Panc1 (cell line): ENCODE measurements around the gene CDH8. TPM values are rescaled to one million over a fixed set of nuclear protein-coding genes. Genes with fewer than 3 reads are reported as not detected.

Experiments used
- ATAC-seq: fragments of 200-7000 bp; cut with Tn5 transposase; 2 replicates; pipeline ENCODE4 v1.9.1; 2020; ENCODE audit warnings: mild to moderate bottlenecking, moderate library complexity
- BruUV-seq: library from RNA; stranded (reverse); fragments of 400-500 nt; replicated peaks from 2 replicates; lab custom pipeline; 2021; lab: Mats Ljungman, UMichigan
- CTCF ChIA-PET: fragments of 300-600 bp; sonication (Branson Sonifier 250); formaldehyde crosslinking; loops from one replicate; lab custom pipeline; 2022; ENCODE audit warnings: antibody characterized with exemption; lab: Charles Lee
- POLR2A ChIA-PET: fragments of 300-600 bp; sonication (Branson Sonifier 250); formaldehyde crosslinking; loops from one replicate; lab custom pipeline; 2022; ENCODE audit warnings: antibody characterized with exemption; lab: Charles Lee
- DNase-seq: peaks from one replicate; pipeline ENCODE4 v3.0.0-alpha.2; 2010; ENCODE audit warnings: low read depth, low spot score
- H3K27ac ChIP-seq: 2 replicates; pipeline ENCODE4 v1.5.1; 2011; ENCODE audit warnings: mild to moderate bottlenecking, low read length, inconsistent platforms
- H3K27me3 ChIP-seq: fragments of 200-500 bp; sonication (Bioruptor generic); 2 replicates; pipeline ENCODE4 v1.6.0; 2014; ENCODE audit warnings: low read length, inconsistent platforms; ENCODE audit not compliant: control insufficient read depth, insufficient read depth
- H3K36me3 ChIP-seq: fragments of 200-500 bp; sonication (Bioruptor generic); 2 replicates; pipeline ENCODE4 v1.5.1; 2014; ENCODE audit warnings: inconsistent platforms, mild to moderate bottlenecking, low read length, moderate library complexity; ENCODE audit not compliant: control insufficient read depth, insufficient read depth
- H3K4me1 ChIP-seq: 2 replicates; pipeline ENCODE4 v1.5.1; 2011; ENCODE audit warnings: inconsistent platforms, mild to moderate bottlenecking, low read length, moderate library complexity; ENCODE audit not compliant: control insufficient read depth, insufficient read depth
- H3K4me3 ChIP-seq, 2 experiments: 2 replicates each; pipeline ENCODE4 v1.5.1; 2011 to 2012; ENCODE audit warnings: low read depth in 2 of 2, low read length in 2 of 2, mild to moderate bottlenecking in 2 of 2, inconsistent platforms in 1 of 2, moderate library complexity in 1 of 2
- H3K9me3 ChIP-seq: fragments of 200-500 bp; sonication (Bioruptor generic); 2 replicates; pipeline ENCODE4 v1.5.1; 2014; ENCODE audit warnings: low read depth, mild to moderate bottlenecking, inconsistent platforms, low read length, moderate library complexity; ENCODE audit not compliant: control insufficient read depth, insufficient read depth
- CTCF ChIP-seq: fragments of 450-650 bp; IDR thresholded peaks from 2 replicates; pipeline ENCODE4 v1.5.1; 2017; ENCODE audit warnings: mild to moderate bottlenecking
- POLR2AphosphoS5 ChIP-seq: IDR thresholded peaks from 2 replicates; pipeline ENCODE4 v1.6.1; 2012; ENCODE audit warnings: mild to moderate bottlenecking, low read depth, low read length, moderate library complexity
- SIN3A ChIP-seq: IDR thresholded peaks from 2 replicates; pipeline ENCODE4 v1.6.1; 2012; ENCODE audit warnings: low read depth, mild to moderate bottlenecking, low read length, moderate library complexity, borderline replicate concordance; ENCODE audit not compliant: insufficient read depth
- TCF7L2 ChIP-seq: IDR thresholded peaks from 2 replicates; pipeline ENCODE4 v1.6.1; 2011; ENCODE audit warnings: mild to moderate bottlenecking, low read depth, low read length, inconsistent platforms
- in situ Hi-C: cut with HindIII; loops from 2 replicates; pipeline ENCODE4 v1.10.0; 2016; ENCODE audit warnings: low sequenced_read_pairs, low pct_unique_long_range_greater_than_20kb
- intact Hi-C: fragments of 100-400 bp; cut with micrococcal nuclease; formaldehyde crosslinking; loops from one replicate; pipeline ENCODE4 v1.10.0; 2022; ENCODE audit not compliant: unreplicated experiment
- total RNA-seq: library from RNA; stranded (reverse); gene quantifications from one replicate; pipeline ENCODE4 v1.2.1, GENCODE V29; 2021; ENCODE audit not compliant: unreplicated experiment
- TF ChIP-seq, protein P1 (sequence below), 2 experiments: IDR thresholded peaks; 2 replicates each; pipeline ENCODE4 v1.6.1; 2011 to 2012; ENCODE audit warnings: low read depth in 2 of 2, control low read depth in 1 of 2, low read length in 1 of 2, mild to moderate bottlenecking in 1 of 2, moderate library complexity in 1 of 2; ENCODE audit not compliant: insufficient read depth in 1 of 2

The CDH8 gene
- total RNA-seq, 1 experiment from 2014 or later: 0.21 TPM

DNA sequence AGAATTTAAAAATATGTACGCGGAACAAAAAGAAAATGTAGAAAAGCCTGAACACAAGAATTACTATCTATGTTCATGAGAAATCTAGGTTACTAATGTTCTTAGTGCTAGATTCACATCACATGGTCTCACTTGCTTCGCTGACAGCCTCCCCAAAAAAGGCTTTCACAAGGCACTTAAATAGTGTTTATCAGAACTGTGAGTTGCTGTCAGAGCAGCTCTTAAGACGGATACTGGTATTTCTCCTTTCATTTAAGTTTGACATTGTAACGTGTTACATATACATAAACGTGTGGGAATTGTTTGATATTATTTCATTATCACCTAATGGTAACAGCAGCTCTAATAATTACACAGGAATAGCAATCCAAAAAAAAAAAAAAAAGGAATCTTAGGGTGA is 150.9 kb downstream of the CDH8 start:
- intact Hi-C loops (no loop called here), in situ Hi-C loops (no loop called here)
- DNase-seq: no peak
- ChIA-PET POLR2A (no interaction called here), CTCF (no interaction called here)
- Histone ChIP-seq H3K4me1 (no peaks in the 10 kb centered on the region), H3K4me3 (no peak overlapping the region), H3K9me3 (no peaks in the 10 kb centered on the region), H3K27me3 (no peaks in the 10 kb centered on the region), H3K27ac (no peak overlapping the region), H3K36me3 (no peaks in the 10 kb centered on the region)
- TF ChIP-seq, protein P1, sequence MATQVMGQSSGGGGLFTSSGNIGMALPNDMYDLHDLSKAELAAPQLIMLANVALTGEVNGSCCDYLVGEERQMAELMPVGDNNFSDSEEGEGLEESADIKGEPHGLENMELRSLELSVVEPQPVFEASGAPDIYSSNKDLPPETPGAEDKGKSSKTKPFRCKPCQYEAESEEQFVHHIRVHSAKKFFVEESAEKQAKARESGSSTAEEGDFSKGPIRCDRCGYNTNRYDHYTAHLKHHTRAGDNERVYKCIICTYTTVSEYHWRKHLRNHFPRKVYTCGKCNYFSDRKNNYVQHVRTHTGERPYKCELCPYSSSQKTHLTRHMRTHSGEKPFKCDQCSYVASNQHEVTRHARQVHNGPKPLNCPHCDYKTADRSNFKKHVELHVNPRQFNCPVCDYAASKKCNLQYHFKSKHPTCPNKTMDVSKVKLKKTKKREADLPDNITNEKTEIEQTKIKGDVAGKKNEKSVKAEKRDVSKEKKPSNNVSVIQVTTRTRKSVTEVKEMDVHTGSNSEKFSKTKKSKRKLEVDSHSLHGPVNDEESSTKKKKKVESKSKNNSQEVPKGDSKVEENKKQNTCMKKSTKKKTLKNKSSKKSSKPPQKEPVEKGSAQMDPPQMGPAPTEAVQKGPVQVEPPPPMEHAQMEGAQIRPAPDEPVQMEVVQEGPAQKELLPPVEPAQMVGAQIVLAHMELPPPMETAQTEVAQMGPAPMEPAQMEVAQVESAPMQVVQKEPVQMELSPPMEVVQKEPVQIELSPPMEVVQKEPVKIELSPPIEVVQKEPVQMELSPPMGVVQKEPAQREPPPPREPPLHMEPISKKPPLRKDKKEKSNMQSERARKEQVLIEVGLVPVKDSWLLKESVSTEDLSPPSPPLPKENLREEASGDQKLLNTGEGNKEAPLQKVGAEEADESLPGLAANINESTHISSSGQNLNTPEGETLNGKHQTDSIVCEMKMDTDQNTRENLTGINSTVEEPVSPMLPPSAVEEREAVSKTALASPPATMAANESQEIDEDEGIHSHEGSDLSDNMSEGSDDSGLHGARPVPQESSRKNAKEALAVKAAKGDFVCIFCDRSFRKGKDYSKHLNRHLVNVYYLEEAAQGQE (IDR thresholded peaks at IDR 0.05; ENCODE audit: insufficient read depth in 1 of 2, low read depth in 2 of 2, low read length in 1 of 2): no peak
- TF ChIP-seq SIN3A (no peak), CTCF (no peak), TCF7L2 (no peak), POLR2AphosphoS5 (no peak)
- BruUV-seq: no TSS peak
- ATAC-seq: no peak

DNA sequence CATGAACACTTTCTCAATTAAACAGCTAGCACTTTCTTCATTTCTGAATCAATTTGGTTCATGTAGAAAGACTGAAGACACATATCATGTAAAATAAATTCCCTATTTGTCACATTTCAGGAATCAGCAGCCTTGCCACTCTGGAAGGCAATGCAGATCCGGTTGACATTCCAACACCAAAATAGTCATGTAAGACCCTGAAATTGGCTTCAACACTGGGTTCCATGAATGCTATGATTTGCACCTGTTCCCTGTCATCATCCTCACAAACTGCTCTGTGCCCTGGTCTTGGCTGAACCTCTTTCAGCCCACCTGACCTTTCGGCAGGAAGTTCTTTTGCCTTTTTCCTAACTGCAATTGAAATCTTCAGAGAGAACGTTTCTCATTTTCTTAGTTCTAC is 156.9 kb downstream of the CDH8 start:
- POLR2A ChIA-PET: no interaction called here
- intact Hi-C loops (no loop called here), in situ Hi-C loops (no loop called here)
- Histone ChIP-seq H3K4me3 (no peak overlapping the region), H3K4me1 (no peaks in the 10 kb centered on the region), H3K27me3 (no peaks in the 10 kb centered on the region), H3K27ac (no peak overlapping the region), H3K36me3 (no peaks in the 10 kb centered on the region), H3K9me3 (no peaks in the 10 kb centered on the region)
- BruUV-seq: no TSS peak
- TF ChIP-seq CTCF (no peak), POLR2AphosphoS5 (no peak), TCF7L2 (no peak), SIN3A (no peak)
- TF ChIP-seq, protein P1 (IDR thresholded peaks at IDR 0.05; ENCODE audit: insufficient read depth in 1 of 2, low read depth in 2 of 2, low read length in 1 of 2): no peak
- DNase-seq (no peak), ATAC-seq (no peak)
- CTCF ChIA-PET: no interaction called here
